Measurements from ENCODE around the gene USP17L24. TPM values are rescaled to one million over a fixed set of nuclear protein-coding genes. Genes with fewer than 3 reads are reported as not detected.

USP17L24 gene
- total RNA-seq, 1 donor from 2014 or later: not detected

Other genes starting within 250 kb of the USP17L24 start
- not detected in 2 replicates for gene FAM90A26, start 154.8 kb upstream of the USP17L24 start, total RNA-seq
- not detected in 2 replicates for gene USP17L10, start 114.5 kb upstream of the USP17L24 start, total RNA-seq
- gene USP17L11, start 109.8 kb upstream of the USP17L24 start, total RNA-seq: not detected in 2 replicates
- gene USP17L12, start 105.0 kb upstream of the USP17L24 start, total RNA-seq: not detected in 2 replicates
- not detected in 2 replicates for gene USP17L13, start 100.3 kb upstream of the USP17L24 start, total RNA-seq
- gene USP17L15, start 90.8 kb upstream of the USP17L24 start, total RNA-seq: not detected in 2 replicates
- not detected in 2 replicates for gene USP17L17, start 81.3 kb upstream of the USP17L24 start, total RNA-seq
- gene USP17L18, start 76.5 kb upstream of the USP17L24 start, total RNA-seq: not detected in 2 replicates
- gene USP17L19, start 71.8 kb upstream of the USP17L24 start, total RNA-seq: not detected in 2 replicates
- gene USP17L20, start 67.0 kb upstream of the USP17L24 start, total RNA-seq: not detected in 2 replicates
- not detected in 2 replicates for gene USP17L21, start 62.3 kb upstream of the USP17L24 start, total RNA-seq
- gene USP17L22, start 57.5 kb upstream of the USP17L24 start, total RNA-seq: not detected in 2 replicates
- not detected in 2 replicates for gene USP17L25, start 4.7 kb downstream of the USP17L24 start, total RNA-seq
- not detected in 2 replicates for gene USP17L26, start 9.5 kb downstream of the USP17L24 start, total RNA-seq
- gene USP17L5, start 14.2 kb downstream of the USP17L24 start, total RNA-seq: not detected in 2 replicates
- gene USP17L27, start 19.0 kb downstream of the USP17L24 start, total RNA-seq: not detected in 2 replicates
- gene USP17L28, start 23.7 kb downstream of the USP17L24 start, total RNA-seq: not detected in 2 replicates
- not detected in 2 replicates for gene USP17L29, start 28.5 kb downstream of the USP17L24 start, total RNA-seq
- gene USP17L30, start 38.0 kb downstream of the USP17L24 start, total RNA-seq: not detected in 2 replicates
- gene DEFB131A, start 119.2 kb downstream of the USP17L24 start, total RNA-seq: not detected in 2 replicates

All from activated B cell treated with CpG ODN at 0.5 μM for 24 hours (primary cell).